UCSD-AML1 (cell line): Measurements from ENCODE around the gene TBC1D16.
"Not testable (repeated sequence)": the region's sequence is repeated elsewhere in the genome, so short reads cannot be mapped to it uniquely, and the experiment has no call there.

Experiments used
- DNase-seq: peaks from one replicate; lab custom pipeline; 2025; ENCODE audit not compliant: unreplicated experiment; lab: John Stamatoyannopoulos, UW

Gene TBC1D16

GRCh38 chr17:80055597-80055996, 19.9 kb upstream of the TBC1D16 start:
- no peak for DNase-seq

- DNase-seq, result no peak
Observed at GRCh38 chr17:80053102-80053501, 17.4 kb upstream of the TBC1D16 start.

- no peak for DNase-seq
Observed at GRCh38 chr17:80051681-80052080, 16.0 kb upstream of the TBC1D16 start.

DNA sequence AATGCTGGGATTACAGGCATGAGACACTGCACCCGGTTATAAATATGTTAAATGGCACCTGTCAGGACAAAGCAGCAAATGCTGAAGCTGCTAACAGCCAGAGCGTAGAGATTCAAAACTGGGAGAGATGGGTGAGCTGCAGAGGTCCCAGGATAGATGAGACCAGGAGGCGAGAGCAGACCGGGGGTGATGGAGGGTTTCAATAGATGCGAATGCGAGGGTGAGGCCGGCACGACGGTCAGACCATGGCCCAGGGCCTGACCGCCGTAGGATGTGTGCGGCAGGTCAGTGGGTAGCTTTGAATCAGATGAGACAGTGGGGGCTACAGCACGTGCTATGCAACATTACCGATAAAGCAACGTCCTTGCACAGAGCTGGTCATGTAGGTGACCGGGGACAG, 15.0 kb upstream of the TBC1D16 start:
- no peak for DNase-seq

GRCh38 chr17:80049986-80050385, 14.3 kb upstream of the TBC1D16 start:
- no peak for DNase-seq

- no peak for DNase-seq
Observed at GRCh38 chr17:80047176-80047575, 11.5 kb upstream of the TBC1D16 start.

DNA sequence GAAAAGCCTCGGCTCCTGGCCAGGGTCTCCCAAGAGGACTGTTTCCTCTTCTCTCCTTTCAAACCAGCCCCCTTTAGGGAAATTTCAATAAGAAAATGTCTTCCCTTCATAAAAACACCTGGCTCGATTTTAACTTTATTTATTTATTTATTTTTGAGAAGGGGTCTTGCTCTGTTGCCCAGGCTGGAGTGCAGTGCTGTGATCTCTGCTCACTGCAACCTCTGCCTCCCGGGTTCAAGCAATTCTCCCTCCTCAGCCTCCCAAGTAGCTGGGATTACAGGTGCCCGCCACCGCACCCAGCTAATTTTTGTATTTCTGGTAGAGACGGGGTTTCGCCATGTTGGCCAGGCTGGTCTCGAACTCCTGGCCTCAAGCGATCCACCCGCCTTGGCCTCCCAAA, 11.0 kb upstream of the TBC1D16 start:
- not testable (repeated sequence) for DNase-seq

GRCh38 chr17:80045703-80046102, 10.0 kb upstream of the TBC1D16 start:
- DNase-seq, result no peak

DNA sequence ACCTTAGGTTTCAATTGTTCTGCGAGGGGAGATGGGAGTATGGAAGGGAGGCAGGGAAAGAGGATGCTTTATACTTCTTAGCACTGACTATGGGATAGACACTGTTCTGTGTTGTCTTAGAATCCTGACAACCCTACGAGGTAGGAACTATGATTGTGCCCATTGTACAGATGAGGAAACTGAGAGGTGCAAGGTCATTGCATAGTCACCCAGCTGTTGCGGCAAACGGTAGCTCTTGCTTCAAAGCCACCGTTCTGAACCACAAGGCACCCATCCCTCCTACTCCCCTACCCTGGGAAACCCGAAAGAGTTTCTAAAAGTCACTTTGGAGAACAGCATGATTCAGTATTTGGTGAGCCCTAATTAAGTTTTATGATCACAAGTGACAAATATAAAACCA, 8.3 kb upstream of the TBC1D16 start:
- no peak for DNase-seq

DNA sequence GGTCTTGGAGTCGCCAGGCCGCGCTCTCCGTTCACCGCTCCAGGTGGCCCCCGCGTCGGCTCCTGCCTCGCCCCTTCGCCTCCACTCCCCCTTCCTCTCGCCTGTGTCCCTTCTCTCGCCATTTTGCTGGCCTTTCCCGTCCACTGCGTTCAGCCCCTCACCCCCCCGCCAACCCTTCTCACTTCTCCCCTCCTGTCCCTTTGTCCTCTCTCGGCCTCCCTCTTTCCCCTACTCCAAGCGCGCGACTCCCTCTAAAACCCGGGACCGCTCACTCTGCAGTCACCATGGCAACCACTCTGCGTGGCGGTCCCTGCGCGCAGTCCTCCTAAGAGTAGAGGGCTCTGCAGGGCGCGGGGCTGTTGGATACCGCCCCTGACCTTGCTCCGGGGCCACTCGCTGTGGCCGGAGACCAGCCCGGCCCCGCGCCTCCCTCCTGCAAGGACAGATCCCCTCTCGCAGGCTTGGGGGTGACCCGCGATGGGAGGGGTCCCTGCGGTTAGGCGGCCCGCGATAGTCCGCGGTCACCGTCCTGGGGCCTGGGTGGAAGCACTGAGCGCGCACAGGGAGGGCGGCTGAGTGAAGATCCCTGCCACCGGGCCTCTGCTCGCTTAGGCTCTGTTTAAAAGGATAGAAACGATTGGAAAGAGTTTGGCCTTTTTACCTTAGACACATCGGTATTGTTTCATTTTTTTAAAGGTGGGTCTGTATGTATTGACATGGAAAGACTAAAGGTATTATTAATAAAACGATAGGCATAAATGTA, 1.2 kb upstream of the TBC1D16 start:
- no peak for DNase-seq

DNA sequence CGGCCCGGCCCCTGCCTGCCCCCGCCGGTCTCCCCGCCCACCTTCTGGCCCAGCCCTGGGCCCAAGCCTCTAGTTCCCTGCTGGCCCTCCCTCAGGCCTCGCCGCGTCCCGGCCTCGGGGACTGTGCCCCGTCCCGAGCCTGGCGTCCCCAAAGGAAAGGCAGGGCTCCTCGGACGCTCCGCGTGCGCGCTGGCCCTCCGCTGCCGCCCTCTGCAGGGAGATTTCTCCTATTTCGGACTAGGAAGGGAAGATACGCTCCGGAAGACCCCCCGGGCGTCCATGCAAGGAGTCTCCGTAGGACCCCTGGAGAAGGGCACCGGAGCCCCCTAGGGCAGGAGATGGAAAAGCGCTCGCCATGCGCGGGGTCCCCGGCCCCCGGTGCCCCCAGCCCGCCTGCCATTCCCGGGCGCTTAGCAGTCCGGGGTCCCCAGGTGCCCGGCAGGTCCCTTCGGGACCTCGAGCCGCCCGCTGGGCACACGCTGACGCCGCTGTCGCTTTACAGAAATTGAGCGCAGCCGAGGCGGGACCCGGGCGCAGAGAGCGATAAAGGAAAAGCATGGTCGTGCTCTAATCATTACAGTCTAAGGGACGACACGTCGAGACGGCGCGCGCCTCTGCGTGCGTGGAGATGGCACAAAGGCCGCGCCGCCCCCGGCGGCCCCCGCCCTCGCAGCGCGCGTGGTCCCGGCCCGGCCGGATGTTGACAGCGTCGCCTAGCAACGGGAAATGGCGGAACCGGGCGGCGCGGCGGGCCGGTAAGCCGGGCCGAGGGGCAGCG, 454 bp upstream of the TBC1D16 start, which contains the start of gene CCDC40:
Gene CCDC40, plus strand, starts transcription at position 706 of the 778 bp plus-strand sequence. Its CDS starts 21 bp downstream, at position 727.
- peak; percentile 65 for DNase-seq

GRCh38 chr17:80034791-80035686, 633 bp downstream of the TBC1D16 start:
- no peak for DNase-seq

GRCh38 chr17:80033840-80034239, 1.8 kb downstream of the TBC1D16 start:
- no peak for DNase-seq

- DNase-seq, result no peak
Observed at GRCh38 chr17:80032614-80033171, 3.0 kb downstream of the TBC1D16 start.

DNA sequence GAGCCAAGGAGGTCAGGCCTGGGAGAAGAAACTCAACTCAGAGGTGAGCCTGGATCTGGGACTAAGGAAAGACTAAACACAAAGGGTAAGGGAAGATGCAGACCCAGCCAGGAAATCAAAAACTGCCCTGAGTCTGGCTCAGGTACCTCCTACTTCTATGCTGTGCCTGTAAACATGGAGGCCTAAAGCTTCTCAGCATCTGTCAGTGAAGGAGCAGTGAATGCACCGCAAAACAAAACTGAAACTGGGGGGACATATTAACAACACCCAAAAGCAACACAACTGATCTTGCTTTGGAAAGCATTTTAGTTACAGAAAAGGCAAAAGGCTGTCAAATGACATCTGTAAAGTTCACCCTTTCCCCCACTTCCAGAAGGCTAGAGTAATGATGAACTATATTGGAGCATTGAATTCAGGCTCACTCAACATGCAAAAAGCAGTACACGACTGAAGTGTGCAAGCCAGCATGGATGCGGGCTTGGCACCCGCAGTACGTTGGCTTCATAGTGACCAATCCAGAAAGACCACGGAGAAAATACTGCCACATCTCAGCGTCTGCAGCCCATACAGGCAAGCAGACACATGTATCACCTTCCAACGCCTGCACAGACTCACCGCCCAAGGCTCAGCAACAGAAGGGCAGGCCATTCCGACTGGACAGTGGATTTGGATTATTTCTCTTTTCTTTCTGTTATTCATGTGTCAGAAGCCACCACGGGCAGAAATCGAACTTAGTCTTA, 3.8 kb downstream of the TBC1D16 start:
- no peak for DNase-seq

GRCh38 chr17:80030730-80031410, 4.8 kb downstream of the TBC1D16 start:
- DNase-seq, result no peak

- DNase-seq, result no peak
Observed at GRCh38 chr17:80029258-80029974, 6.3 kb downstream of the TBC1D16 start.

GRCh38 chr17:80028030-80028429, 7.6 kb downstream of the TBC1D16 start:
- DNase-seq, result no peak

GRCh38 chr17:80027043-80027435, 8.6 kb downstream of the TBC1D16 start:
- no peak for DNase-seq
